Mucosa of rectum (tissue), 2 donors: ENCODE results near the gene LZTS3.
"Not testable (repeated sequence)": the region's sequence is repeated elsewhere in the genome, so short reads cannot be mapped to it uniquely, and the experiment has no call there.

ENCODE experiments used
- H3K27ac ChIP-seq, 2 donors: one replicate each; pipeline ENCODE4 v1.7.0; 2013; ENCODE audit warnings: inconsistent platforms in 2 of 2, low read depth in 2 of 2, low read length in 2 of 2
- H3K27me3 ChIP-seq, 2 donors: one replicate each; pipeline ENCODE4 v1.7.0; 2013; ENCODE audit warnings: low read length in 2 of 2; ENCODE audit not compliant: control insufficient read depth in 2 of 2, insufficient read depth in 2 of 2
- H3K36me3 ChIP-seq, 2 donors: one replicate each; pipeline ENCODE4 v1.7.0; 2013; ENCODE audit warnings: low read length in 2 of 2; ENCODE audit not compliant: control insufficient read depth in 2 of 2, insufficient read depth in 2 of 2
- H3K4me1 ChIP-seq, 2 donors: one replicate each; pipeline ENCODE4 v1.7.0; 2013; ENCODE audit warnings: low read length in 2 of 2, mild to moderate bottlenecking in 1 of 2; ENCODE audit not compliant: control insufficient read depth in 2 of 2, insufficient read depth in 2 of 2
- H3K4me3 ChIP-seq, 2 donors: one replicate each; pipeline ENCODE4 v1.7.0; 2013; ENCODE audit warnings: low read length in 2 of 2
- H3K9ac ChIP-seq, 2 donors: one replicate each; pipeline ENCODE4 v1.7.0; 2013; ENCODE audit warnings: low read length in 2 of 2, low read depth in 1 of 2, mild to moderate bottlenecking in 1 of 2
- H3K9me3 ChIP-seq, 2 donors: one replicate each; pipeline ENCODE4 v1.7.0; 2013; ENCODE audit warnings: low read length in 2 of 2; ENCODE audit not compliant: control insufficient read depth in 2 of 2
- donor health status: healthy.
- donor health status: Normal muscosa, but diverticular disease.

LZTS3 gene

DNA sequence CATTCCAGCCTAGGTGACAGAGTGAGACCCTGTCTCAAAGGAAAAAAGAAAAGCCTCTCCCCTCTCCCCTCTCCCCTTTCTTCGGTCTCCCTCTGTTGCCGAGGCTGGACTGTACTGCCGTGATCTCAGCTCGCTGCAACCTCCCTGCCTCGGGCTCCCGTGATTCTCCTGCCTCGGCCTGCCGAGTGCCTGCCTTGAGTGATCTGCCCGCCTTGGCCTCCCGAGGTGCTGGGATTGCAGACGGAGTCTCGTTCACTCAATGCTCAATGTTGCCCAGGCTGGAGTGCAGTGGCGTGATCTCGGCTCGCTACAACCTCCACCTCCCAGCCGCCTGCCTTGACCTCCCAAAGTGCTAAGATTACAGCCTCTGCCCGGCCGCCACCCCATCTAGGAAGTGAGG lies 49.2 kb downstream of the LZTS3 start:
- H3K9ac ChIP-seq, H3K27me3 ChIP-seq, H3K9me3 ChIP-seq, H3K27ac ChIP-seq, H3K4me3 ChIP-seq, H3K4me1 ChIP-seq: not testable (repeated sequence)
- H3K36me3 ChIP-seq, result peaks cover 19 to 28% of the 10 kb centered on the region in 2 donors

DNA sequence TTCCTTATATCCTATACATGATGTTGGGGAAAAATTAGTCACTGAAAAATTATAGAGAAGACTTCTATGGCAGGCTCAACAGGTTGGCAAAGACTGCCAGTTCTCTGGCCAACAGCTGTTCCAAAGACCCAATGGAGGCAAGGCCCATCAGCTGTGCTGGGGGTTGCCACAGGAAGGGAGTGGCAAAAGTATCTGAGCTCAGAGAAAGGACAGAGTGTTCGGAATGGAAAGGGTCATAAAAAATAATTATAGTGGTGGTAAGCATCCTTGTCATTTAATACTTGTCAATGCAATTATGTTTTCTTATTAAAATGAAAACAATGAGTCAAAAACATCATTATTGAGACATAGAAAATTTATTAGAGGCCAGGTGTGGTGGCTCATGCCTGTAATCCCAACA lies 49.8 kb downstream of the LZTS3 start:
- peaks cover 22 to 28% of the 10 kb centered on the region in 2 donors for H3K36me3 ChIP-seq
- H3K27me3 ChIP-seq, result no peaks in the 10 kb centered on the region
- H3K4me1 ChIP-seq, result no peaks in the 10 kb centered on the region
- no peaks in the 10 kb centered on the region for H3K9me3 ChIP-seq
- H3K9ac ChIP-seq, result no peak overlapping the region
- H3K27ac ChIP-seq, result no peak overlapping the region
- H3K4me3 ChIP-seq, result no peak overlapping the region

DNA sequence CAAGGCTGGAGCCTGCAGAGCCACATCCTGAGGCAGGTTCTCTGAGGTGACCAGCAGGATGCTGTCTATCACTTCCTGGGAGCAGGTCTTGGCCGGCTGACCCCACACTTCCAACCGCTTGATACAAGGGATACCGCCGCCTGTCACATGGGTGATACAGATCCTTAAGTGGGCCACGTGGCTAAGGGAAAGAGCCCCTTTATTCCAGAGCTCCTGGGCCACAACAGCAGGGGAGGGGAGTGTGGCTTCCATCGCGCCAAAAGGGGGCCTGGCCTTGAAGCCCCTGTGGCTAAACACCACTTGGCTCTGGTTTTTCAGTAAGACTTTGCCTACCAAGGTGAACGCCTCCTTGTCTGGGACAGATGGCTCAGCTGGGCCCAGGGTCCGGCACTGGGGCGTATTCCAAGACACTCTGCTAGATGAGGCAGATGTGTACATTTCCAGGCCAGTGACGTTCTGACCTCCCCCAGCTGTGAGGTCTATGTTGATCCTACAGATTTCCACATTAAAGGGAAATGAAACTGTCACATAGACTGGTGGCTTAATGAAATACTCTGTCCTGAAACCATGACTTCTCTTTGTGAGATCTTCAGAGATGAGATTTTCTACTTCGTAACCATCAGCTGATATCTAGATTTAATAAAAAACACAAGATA lies 51.3 kb downstream of the LZTS3 start:
- Histone ChIP-seq H3K9me3 (no peaks in the 10 kb centered on the region), H3K27ac (no peak overlapping the region), H3K4me3 (no peak overlapping the region), H3K36me3 (peaks cover 22 to 28% of the 10 kb centered on the region in 2 donors), H3K9ac (no peak overlapping the region), H3K4me1 (no peaks in the 10 kb centered on the region), H3K27me3 (no peaks in the 10 kb centered on the region)

DNA sequence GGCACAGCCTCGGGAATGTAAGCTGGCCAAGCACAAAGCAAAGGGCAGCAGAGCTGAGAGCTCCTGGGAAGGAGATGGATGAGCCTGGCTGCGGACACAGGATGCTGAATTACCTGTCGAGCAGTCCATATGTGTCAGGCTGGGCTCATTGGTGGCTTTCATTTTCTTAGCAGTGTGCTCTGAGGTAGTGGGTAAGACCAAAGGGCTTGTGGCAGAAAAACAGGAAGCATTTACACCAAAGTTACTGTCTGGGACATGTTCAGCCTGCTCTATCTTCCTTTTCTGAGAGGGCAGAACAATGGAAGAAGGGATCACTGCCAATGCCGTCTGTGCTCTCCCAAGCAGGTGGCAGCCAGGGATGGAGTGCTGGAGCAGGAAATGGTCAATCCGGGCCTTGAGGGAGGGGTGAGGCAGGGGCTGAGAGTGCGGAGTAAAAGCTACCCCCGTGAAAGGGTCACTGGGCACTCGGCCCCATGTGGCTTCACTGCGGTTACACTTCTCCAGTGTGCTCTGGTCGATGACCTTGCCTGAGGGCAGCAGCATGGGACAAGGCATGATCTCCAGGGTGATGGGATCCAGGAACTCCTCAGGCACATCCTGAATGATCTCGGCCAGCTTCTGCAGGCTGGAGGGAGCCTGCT lies 52.0 kb downstream of the LZTS3 start:
- Histone ChIP-seq H3K4me3 (no peak overlapping the region), H3K9ac (no peak overlapping the region), H3K4me1 (no peaks in the 10 kb centered on the region), H3K36me3 (peaks cover 22 to 28% of the 10 kb centered on the region in 2 donors), H3K27ac (no peak overlapping the region), H3K9me3 (no peaks in the 10 kb centered on the region), H3K27me3 (no peaks in the 10 kb centered on the region)

DNA sequence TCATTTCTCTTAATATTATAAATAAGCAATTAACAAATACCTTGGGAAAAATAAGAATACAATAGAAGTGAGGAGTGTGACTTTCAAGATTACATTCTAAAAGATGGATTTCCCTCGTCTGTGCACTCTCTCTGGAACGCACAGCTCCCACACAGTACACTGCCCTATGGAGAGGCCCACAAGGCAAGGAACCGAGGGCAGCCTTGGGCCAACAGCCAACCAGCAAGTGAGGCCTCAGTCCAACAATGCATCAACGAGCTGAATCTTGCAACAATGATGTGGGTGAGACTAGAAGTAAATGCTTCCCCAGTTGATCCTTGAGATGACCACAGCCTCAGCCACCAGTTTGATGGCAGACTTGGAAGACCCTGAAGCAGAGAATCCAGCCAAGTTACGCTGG lies 54.3 kb downstream of the LZTS3 start:
- no peaks in the 10 kb centered on the region for H3K27me3 ChIP-seq
- peaks cover 24 to 31% of the 10 kb centered on the region in 2 donors for H3K36me3 ChIP-seq
- no peaks in the 10 kb centered on the region for H3K9me3 ChIP-seq
- no peaks in the 10 kb centered on the region for H3K4me1 ChIP-seq
- no peak overlapping the region for H3K27ac ChIP-seq
- H3K9ac ChIP-seq, result no peak overlapping the region
- no peak overlapping the region for H3K4me3 ChIP-seq

DNA sequence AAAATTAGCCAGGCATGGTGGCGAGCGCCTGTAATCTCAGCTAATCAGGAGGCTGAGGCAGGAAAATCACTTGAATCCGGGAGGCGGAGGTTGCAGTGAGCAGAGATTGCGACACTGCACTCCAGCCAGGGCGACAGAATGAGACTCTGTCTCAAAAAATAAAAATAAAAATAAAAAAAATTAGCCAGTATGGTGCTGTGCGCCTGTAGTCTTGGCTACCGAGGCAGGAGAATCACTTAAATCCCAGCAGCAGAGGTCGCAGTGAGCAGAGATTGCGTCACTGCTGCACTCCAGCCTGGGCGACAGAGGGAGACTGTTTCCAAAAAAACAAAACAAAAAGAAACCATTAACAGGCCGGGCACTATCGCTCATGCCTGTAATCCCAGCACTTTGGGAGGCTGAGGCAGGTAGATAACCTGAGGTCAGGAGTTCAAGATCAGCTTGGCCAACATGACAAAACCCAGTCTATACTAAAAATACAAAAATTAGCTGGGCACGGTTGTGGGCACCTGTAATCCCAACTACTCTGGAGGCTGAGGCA lies 55.4 kb downstream of the LZTS3 start:
- not testable (repeated sequence) for H3K27me3 ChIP-seq, H3K9ac ChIP-seq, H3K9me3 ChIP-seq, H3K4me1 ChIP-seq, H3K4me3 ChIP-seq, H3K27ac ChIP-seq
- H3K36me3 ChIP-seq, result peaks cover 25 to 28% of the 10 kb centered on the region in 2 donors

DNA sequence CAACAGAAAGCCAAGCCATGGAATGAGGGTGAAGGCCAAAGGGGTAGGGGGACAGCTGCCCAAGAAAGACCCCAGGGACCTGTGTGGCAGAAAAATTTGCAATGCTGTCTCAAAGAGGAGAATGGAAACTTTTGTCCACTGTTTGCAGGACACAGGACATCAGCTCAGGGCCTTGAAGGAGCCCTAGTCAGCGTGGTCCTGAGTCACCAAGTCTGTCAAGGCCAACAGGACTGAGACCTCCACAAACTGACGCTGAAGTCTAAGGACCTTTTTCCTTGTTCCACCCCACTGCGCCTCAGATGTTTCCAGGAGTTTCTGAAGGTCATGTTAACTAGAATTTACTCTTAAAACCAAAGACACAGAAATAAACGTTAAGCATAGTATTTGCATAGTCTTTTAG lies 57.0 kb downstream of the LZTS3 start:
- Histone ChIP-seq H3K4me1 (no peaks in the 10 kb centered on the region), H3K9me3 (no peaks in the 10 kb centered on the region), H3K36me3 (peaks cover 11 to 13% of the 10 kb centered on the region in 2 donors), H3K27me3 (no peaks in the 10 kb centered on the region), H3K27ac (no peak overlapping the region), H3K4me3 (no peak overlapping the region), H3K9ac (no peak overlapping the region)

DNA sequence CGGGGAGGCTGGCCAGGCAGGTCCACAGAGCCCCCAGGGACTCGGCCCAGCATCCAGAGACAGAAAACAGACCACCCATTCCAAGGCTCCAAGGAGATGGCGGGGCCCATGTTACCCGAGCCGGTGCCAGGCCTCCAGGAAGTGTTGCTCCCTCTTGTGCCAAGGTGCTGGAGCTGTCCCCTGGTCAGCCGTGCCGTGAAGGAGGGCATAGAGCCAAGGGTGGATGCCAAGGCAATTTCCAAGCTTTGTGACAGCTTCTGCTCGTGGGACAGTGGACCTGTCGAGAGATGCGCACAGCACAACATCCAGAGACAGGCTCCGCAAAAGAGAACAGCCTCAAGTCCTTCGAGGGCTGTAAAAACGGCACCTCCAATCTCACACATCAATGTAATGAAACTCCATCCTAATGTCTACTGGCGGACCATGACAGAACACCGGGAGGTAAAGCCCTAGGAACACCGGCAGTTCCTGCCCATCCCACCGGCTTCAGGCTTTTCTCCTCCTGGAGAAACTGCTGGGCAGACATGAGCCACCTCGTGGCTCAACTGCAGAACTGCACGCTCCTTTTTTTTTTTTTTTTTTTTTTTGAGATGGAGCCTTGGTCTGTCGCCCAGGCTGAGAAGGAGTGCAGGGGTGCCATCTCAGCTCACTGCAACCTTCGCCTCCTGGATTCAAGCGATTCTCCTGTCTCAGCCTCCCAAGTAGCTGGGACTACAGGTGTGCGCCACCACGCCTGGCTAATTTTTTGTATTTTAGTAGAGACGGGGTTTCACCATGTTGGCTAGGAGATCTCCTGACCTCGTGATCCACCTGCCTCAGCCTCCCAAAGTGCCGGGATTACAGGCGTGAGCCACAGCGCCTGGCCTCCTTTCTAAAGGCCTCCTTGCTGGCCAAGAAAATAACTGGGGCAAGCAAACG lies 57.9 kb downstream of the LZTS3 start:
- Histone ChIP-seq H3K27ac (no peak overlapping the region), H3K4me1 (no peaks in the 10 kb centered on the region), H3K9me3 (no peaks in the 10 kb centered on the region), H3K4me3 (no peak overlapping the region), H3K9ac (no peak overlapping the region), H3K36me3 (peaks cover 9 to 10% of the 10 kb centered on the region in 2 donors), H3K27me3 (no peaks in the 10 kb centered on the region)
